RCC 7860 (cell line): ENCODE measurements around the gene AAR2.

Experiments
- DNase-seq: peaks from one replicate; pipeline ENCODE4 v3.0.0-alpha.2; 2015; ENCODE audit warnings: low spot score
- FAIRE-seq: peaks from 2 replicates; lab custom pipeline; 2012; peaks lifted over from hg19 to GRCh38; lab: Jason Lieb, UNC

AAR2 gene

GRCh38 chr20:36275441-36276189 lies 39.3 kb downstream of the AAR2 start:
- FAIRE-seq (no peak), DNase-seq (no peak)

- no peak for FAIRE-seq
- DNase-seq = no peak
Observed at GRCh38 chr20:36277546-36277945, 41.3 kb downstream of the AAR2 start.

GRCh38 chr20:36279362-36279761 lies 43.1 kb downstream of the AAR2 start:
- no peak for FAIRE-seq
- DNase-seq = no peak

GRCh38 chr20:36279776-36280175 lies 43.5 kb downstream of the AAR2 start:
- DNase-seq = no peak
- no peak for FAIRE-seq

GRCh38 chr20:36281785-36282380 lies 45.6 kb downstream of the AAR2 start:
- no peak for DNase-seq
- FAIRE-seq = no peak

- FAIRE-seq (no peak), DNase-seq (no peak)
Observed at GRCh38 chr20:36284751-36285150, 48.5 kb downstream of the AAR2 start.

- no peak for FAIRE-seq
- DNase-seq = no peak
Observed at GRCh38 chr20:36285746-36286447, 49.6 kb downstream of the AAR2 start.

- FAIRE-seq (no peak), DNase-seq (no peak)
Observed at GRCh38 chr20:36297656-36298055, 61.4 kb downstream of the AAR2 start.

GRCh38 chr20:36298061-36298460 lies 61.8 kb downstream of the AAR2 start:
- DNase-seq = no peak
- FAIRE-seq = no peak

- FAIRE-seq (no peak), DNase-seq (no peak)
Observed at GRCh38 chr20:36298795-36299339, 62.6 kb downstream of the AAR2 start.

- DNase-seq (no peak), FAIRE-seq (no peak)
Observed at GRCh38 chr20:36299459-36299858, 63.2 kb downstream of the AAR2 start.

GRCh38 chr20:36301359-36302119 lies 65.3 kb downstream of the AAR2 start:
- FAIRE-seq (no peak), DNase-seq (no peak)

- DNase-seq = no peak
- FAIRE-seq = no peak
Observed at GRCh38 chr20:36303020-36303595, 66.8 kb downstream of the AAR2 start.

GRCh38 chr20:36303831-36304230 lies 67.6 kb downstream of the AAR2 start:
- FAIRE-seq = no peak
- no peak for DNase-seq

- FAIRE-seq (no peak), DNase-seq (no peak)
Observed at GRCh38 chr20:36304786-36305495, 68.7 kb downstream of the AAR2 start.

- DNase-seq (no peak), FAIRE-seq (no peak)
Observed at GRCh38 chr20:36305602-36306551, 69.6 kb downstream of the AAR2 start, which contains the start of gene DLGAP4. DLGAP4 (plus strand) TSS chr20:36306339; CDS start chr20:36431718, 125,379 bp downstream.
